Measurements from ENCODE around the gene PAM.

- no peak for TF ChIP-seq TAF1 (IDR thresholded peaks at IDR 0.05; ENCODE audit: borderline replicate concordance, insufficient read depth, low read length)
- no peak for TF ChIP-seq SIN3A (IDR thresholded peaks at IDR 0.05; ENCODE audit: borderline replicate concordance, insufficient read depth, low read length)
These were observed 110.6 kb downstream of the PAM start for GRCh38 chr5:102865510-102866236.

All from PFSK-1 (cell line).